ENCODE measurements around the gene KDELR1.

KDELR1 gene

GRCh38 chr19:48341515-48342413 lies 49.6 kb downstream of the KDELR1 start:
- DNase-seq: no peak

GRCh38 chr19:48340995-48341394 lies 50.4 kb downstream of the KDELR1 start:
- no peak for DNase-seq

- DNase-seq: no peak
Observed at GRCh38 chr19:48338802-48339503, 52.4 kb downstream of the KDELR1 start.

- peak; percentile 63 for DNase-seq
Observed at GRCh38 chr19:48338253-48338755, 53.0 kb downstream of the KDELR1 start.

- peak; percentile 95 for DNase-seq
Observed at GRCh38 chr19:48333467-48334384, 57.6 kb downstream of the KDELR1 start.

- peak; percentile 100 for DNase-seq
Observed at GRCh38 chr19:48332662-48333466, 58.5 kb downstream of the KDELR1 start.
